SKM-1 treated with dmso at 0.1 percent for 144 hours (cell line): ENCODE measurements around the gene KIF3C.
A peak's percentile ranks its signal among the peaks of the same experiment; 100 is the strongest.
"Not testable (repeated sequence)": the region's sequence is repeated elsewhere in the genome, so short reads cannot be mapped to it uniquely, and the experiment has no call there.

ENCODE experiments used
- DNase-seq: peaks from one replicate; lab custom pipeline; 2025; ENCODE audit not compliant: unreplicated experiment; lab: John Stamatoyannopoulos, UW

KIF3C gene

GRCh38 chr2:25982273-25982967 is at the start of gene KIF3C:
TSS of gene KIF3C (minus strand) at chr2:25982497. CDS start at chr2:25981917, 580 bp downstream.
- peak; percentile 45 for DNase-seq

- not testable (repeated sequence) for DNase-seq
Observed at GRCh38 chr2:26028083-26028482, 45.8 kb upstream of the KIF3C start.

GRCh38 chr2:26025509-26025908 is 43.2 kb upstream of the KIF3C start:
- DNase-seq, result no peak

- DNase-seq, result no peak
Observed at GRCh38 chr2:26024260-26024659, 42.0 kb upstream of the KIF3C start.

- DNase-seq, result no peak
Observed at GRCh38 chr2:26020231-26020640, 37.9 kb upstream of the KIF3C start.

GRCh38 chr2:26018184-26019055 is 36.1 kb upstream of the KIF3C start:
- DNase-seq, result no peak

GRCh38 chr2:26017464-26018183 is 35.3 kb upstream of the KIF3C start:
- DNase-seq, result no peak

GRCh38 chr2:26016706-26017045 is 34.4 kb upstream of the KIF3C start:
- DNase-seq, result not testable (repeated sequence)

GRCh38 chr2:26016012-26016705 is 33.9 kb upstream of the KIF3C start:
- no peak for DNase-seq

GRCh38 chr2:26013668-26014067 is 31.4 kb upstream of the KIF3C start:
- DNase-seq, result no peak

- DNase-seq, result no peak
Observed at GRCh38 chr2:26011990-26012856, 29.9 kb upstream of the KIF3C start.

- no peak for DNase-seq
Observed at GRCh38 chr2:26011609-26011989, 29.3 kb upstream of the KIF3C start.

GRCh38 chr2:26010943-26011342 is 28.6 kb upstream of the KIF3C start:
- DNase-seq, result no peak

- no peak for DNase-seq
Observed at GRCh38 chr2:26009567-26009963, 27.3 kb upstream of the KIF3C start.

GRCh38 chr2:26008851-26009566 is 26.7 kb upstream of the KIF3C start:
- peak; percentile 99 for DNase-seq

- no peak for DNase-seq
Observed at GRCh38 chr2:26008095-26008494, 25.8 kb upstream of the KIF3C start.

- DNase-seq, result peak; percentile 73
Observed at GRCh38 chr2:26002632-26003310, 20.5 kb upstream of the KIF3C start.

- DNase-seq, result no peak
Observed at GRCh38 chr2:26001743-26002351, 19.6 kb upstream of the KIF3C start.
